22Rv1 (cell line): ENCODE measurements around the gene TRIO.

Experiments used
- CTCF ChIP-seq: fragments of 450-650 bp; IDR thresholded peaks from 2 replicates; pipeline ENCODE4 v1.5.1; 2017; ENCODE audit warnings: mild to moderate bottlenecking
- ZFX ChIP-seq: fragments of 450-650 bp; IDR thresholded peaks from 2 replicates; pipeline ENCODE4 v1.6.1; 2017; ENCODE audit warnings: antibody characterized with exemption, borderline replicate concordance

GRCh38 chr5:14193496-14193895 lies 50.4 kb downstream of the TRIO start:
- no peak for TF ChIP-seq CTCF
- no peak for TF ChIP-seq ZFX
